Inferior parietal cortex (tissue), 1 donor: ENCODE results near the gene PNRC1.
"Not testable (repeated sequence)": the region's sequence is repeated elsewhere in the genome, so short reads cannot be mapped to it uniquely, and the experiment has no call there.

ENCODE experiments used
- DNase-seq: peaks from one replicate; pipeline ENCODE4 v3.0.0-alpha.2; 2016; ENCODE audit errors: extremely low spot score

Gene PNRC1

DNA sequence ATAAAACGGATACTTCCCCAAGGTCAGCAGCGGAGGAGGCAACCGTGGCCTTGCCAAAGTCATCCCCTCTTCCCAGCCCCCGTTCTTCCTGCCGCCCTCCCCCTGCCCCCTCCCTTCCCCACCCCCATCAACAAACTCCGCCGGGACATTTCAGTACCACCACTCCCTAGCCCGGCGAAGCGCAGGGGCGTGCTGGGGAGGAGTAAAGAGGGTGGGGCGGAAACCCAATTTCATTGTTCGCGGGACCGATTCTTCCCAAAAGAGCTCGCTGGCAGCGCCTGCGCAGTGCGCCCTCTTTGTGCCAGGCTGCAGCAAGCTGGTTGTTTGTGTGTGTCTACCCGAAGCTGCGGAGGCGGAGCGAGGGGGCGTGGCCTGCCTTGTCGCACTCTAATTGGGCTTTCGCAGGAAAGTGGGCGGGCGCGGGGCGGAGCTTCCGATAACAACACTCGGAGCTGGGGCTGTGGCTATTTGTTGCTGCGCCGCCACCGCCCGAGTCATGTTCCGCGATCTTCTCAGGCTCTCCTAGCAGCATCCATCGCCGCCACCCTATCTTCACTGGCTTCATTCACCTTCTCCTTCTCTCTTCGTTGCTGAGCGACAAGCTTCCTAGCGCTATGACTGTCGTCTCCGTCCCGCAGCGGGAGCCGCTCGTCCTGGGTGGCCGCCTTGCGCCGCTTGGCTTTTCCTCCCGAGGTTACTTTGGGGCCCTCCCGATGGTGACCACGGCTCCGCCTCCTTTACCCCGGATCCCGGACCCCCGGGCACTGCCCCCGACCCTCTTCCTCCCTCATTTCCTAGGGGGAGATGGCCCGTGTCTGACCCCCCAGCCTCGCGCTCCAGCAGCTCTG, at the start of gene PNRC1:
PNRC1 (plus strand) TSS at position 471 of the 848 bp plus-strand sequence; CDS start at position 615, 144 bp downstream.
- DNase-seq, result peak; percentile 99

DNA sequence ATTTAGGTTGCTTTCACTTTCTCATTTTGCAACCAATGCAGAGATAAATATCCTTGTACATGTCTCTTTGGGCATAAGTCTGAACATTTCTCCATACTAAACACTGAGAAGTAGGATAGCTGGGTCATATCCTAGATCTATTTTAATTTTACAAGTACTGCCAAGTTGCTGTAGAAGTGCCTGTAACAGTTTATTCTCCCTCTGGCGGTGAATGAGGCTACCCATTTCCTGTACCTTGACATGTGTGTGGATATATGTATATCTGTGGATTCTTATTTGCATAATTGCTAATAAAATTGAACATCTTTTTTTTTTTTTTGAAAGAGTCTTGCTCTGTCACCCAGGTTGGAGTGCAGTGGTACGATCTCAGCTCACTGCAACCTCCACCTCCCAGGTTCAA, 48.0 kb upstream of the PNRC1 start:
- DNase-seq, result peak; percentile 23

DNA sequence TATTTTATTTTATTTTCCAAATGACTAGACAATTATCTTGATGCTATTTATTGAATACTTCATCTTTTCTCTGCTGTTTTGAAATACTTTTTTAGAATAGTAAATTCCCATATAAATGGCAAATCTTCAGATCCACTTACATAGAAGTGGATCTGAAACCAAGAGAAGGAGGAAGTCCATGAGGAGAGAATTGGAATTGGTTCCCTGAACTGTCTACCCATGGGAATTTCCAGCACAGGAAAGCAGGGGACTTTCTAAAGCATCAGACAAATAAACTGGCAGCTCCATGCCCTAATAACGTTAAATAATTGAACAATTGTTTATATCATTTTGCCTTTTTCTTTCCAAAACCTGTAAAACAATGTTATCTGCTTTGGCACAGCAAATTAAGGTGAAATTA, 47.1 kb upstream of the PNRC1 start:
- no peak for DNase-seq

DNA sequence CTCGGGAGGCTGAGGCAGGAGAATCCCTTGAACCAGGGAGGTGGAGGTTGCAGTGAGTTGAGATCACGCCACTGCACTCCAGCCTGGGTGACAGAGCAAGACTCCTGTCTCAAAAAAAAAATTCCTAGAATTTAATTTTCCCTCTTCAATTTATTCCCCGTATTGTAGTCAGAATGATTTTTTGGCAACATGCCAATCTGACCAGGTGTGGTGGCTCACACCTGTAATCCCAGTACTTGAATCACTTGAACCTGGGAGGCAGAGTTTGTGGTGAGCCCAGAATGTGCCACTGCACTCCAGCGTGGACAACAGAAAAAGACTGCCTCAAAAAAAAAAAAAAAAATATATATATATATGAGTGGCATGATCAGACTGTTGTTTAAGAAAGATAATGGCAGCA, 46.4 kb upstream of the PNRC1 start:
- DNase-seq, result not testable (repeated sequence)

DNA sequence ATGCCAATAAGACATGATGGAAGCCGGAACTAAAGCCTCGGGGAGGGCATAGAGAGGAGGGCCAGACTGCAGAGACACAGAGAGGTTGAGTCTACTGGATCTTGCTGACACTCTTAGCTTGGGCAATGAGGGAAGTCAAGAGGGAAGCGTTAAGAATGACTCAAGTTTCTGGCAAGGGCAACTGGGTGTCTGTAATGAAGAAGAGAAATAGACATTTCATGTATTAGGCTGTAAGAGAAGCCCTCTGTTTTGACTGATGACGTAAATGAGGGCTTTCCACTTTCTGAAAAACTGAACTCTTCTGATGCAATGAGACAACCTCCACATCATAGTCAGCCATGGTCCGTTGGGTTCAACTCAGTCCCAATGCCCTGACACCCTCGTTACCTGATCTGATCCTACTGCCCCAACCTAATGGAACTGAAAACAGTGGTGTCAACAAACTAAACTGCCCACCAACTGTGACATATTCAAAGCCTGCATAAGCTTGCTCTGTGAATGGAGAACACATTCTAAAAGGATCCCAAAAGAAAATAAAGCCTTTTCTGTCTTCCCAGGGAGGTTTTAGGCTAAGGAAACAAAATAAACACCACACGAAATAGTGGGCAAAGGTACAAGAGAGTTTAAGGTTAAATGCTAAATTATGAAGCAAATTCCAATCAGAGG, 45.8 kb upstream of the PNRC1 start:
- peak; percentile 14 for DNase-seq

DNA sequence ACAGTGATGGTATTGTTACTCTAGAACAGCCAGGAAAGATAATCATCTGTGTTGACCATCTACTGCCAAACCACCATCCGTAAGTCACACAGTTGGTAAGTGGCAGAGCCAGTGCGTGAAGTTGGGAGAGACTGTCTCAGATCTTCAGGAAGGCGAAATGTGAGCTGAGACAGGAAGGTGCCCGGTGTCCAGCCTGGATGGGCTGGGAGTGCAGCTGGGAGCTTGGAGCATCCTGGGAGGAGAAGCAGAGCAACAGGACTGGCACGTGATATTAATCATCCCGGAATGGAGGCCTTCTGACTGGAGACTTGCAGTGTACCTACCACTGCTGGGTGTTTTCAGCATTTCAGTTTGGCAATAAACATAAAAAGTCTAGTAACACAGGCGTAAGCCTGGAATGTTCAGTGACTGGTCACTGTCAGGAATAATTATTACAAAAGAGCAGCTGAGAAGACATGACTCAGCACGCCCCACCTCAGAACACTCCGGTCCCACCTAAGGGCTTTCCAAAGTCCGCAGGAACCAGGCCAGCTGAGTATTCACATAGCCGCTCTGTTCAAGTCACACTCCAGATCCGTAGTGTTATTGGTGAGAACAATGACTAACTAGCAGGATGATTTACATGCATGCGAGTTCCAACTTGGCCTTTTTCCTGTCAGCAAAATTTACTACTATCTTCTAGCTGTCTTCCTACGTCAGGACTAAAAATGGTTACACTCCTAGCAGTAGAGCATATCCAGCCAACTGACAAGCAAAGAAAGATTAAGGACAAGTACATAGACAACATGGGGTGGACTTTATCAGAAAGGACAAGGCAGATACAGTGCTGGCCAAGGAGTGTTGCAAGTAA, 45.1 kb upstream of the PNRC1 start:
- peak; percentile 70 for DNase-seq

DNA sequence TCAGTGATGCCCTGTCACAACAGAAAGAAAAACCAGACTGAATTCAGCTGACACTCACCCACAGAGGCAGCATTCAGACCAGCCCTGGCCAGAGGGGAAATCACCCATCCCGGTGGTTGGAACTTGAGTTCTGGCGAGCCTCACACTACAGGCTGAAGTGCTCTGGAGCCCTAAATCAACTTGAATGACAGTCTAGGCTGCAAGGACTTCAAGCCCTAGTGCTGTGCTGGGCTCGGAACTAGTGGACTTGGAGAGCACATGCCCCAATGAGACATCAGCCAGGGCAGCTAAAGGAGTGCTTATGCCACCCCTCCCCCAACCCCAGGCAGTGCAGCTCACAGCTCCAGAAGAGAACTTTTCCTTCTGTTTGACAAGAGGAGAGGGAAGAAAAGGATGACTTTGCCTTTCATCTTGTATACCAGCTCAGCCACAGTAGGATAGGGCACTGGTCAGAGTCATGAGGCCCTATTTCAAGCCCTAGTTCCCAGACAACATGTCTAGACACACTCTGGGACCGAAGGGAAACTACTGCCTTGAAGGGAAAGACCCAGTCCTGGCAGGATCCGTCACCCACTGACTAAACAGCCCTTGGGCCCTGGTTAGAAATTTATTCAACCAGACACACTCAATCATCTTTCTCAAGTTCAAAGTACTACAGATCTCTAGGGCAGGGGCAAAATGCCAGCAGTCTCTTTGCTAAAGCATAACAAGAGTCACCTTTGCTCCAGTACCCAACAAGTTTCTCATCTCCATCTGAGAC, 43.2 kb upstream of the PNRC1 start:
- no peak for DNase-seq

DNA sequence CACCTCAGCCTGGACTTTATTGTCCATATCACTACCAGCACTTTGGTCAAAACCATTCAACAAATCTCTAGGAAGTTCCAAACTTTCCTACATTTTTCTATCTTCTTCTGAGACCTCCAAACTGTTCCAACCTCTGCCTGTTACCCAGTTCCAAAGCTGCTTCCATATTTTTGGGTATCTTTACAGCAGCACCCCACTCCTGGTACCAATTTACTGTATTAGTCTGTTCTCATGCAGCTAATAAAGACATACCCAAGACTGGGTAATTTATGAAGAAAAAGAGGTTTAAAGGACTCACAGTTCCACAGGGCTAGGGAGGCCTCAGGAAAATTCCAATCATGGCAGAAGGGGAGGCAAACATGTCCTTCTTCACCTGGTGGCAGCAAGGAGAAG, 42.7 kb upstream of the PNRC1 start:
- DNase-seq, result not testable (repeated sequence)

DNA sequence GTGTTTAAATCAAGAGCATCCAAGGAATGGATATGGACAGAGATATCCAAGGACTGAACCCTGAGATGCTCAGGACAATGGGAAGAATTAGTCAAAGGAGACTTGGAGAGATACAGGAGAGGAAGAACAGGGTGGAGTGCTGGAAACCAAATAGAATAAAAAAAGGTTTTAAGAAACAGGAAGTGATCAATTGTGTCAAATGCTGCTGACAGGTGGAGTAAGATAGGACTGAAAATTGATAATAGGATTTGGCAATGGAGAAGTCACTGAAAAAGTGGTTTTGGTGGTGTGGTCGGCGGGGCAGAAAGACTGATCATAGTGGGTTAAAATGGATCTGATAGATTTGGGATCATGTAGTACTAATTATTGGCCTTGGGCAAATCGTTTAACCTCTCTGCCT, 37.9 kb upstream of the PNRC1 start:
- no peak for DNase-seq

DNA sequence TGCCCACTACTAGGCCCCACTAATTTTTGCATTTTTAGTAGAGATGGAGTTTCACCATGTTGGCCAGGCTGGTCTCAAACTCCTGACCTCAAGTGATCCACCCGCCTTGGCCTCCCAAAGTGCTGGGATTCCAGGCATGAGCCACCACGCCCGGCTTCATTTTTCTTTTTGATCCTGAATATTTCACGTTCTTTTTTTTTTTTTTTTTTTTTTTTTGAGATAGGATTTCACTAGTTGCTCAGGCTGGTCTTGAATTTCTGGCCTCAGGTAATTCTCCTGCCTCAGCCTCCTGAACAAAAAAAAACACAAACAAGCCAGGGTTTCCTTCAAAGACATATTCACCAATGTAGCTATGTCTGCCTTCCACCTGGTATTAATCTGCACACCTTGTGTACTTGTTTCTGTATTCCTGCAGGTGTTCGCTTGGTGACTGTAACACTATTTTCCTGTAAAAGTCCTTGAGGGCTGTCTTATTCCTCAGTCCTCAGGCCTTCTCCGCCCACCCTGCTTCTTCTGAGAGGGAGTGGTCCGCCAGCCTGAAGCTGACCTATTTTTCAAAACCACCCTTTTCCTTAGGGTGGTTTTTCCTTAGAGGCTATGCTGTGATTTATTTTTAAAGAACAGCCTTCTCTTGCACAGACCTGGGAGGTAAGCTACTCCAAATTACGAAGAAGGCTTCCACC, 36.1 kb upstream of the PNRC1 start:
- DNase-seq, result no peak

DNA sequence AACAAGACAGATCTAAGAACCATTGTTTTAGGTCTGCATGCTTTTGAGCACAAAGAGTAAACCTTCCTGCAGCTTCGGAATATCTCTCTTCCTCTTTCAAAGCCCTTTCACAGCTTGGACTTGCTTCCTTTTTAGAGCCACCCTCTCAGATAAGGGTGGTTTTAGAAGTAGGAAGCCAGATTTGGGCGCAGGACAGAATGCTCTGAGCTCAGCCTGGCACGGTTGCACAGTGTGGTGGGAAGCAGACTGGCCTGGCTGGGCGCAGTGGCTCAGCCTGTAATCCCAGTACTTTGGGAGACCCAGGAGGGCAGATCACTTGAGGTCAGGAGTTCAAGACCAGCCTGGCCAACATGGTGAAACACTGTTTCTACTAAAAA, 35.6 kb upstream of the PNRC1 start:
- DNase-seq, result no peak

DNA sequence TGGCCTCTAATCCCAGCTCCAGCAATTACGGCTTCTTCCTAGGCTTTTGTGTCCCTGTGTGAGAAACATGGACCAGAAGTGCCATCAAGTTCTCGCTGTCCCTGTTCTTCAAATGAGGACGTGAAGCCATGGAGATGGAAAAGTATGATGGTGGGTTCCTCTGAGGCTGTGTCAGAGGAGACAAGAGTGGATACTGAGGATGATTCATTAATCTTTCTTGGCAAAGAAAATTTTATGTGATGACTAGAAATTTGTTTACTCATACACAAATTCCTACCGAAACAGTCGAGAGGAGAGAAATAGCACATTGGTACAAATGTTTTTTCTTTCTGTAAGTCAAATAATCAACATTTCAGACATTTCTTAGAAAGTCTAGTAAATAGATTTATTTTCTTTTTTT, 35.0 kb upstream of the PNRC1 start:
- no peak for DNase-seq

DNA sequence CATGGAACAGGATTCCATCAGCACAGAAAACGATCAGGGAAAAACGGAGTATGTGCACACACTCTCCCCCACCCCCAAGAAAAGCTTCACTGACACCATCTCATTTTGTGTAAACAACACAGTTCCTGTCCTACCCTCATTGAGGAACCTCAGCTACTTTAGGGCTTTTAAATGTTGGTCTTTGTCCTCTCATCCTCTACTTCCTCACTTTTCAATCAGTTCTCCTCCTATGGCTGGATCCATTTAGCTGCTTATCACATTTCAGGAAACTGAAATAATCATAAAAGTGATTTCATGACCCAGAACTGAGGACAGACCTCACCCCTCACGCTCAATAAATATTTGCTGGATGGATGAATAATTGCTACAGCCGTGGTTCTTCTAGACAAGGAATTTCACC, 33.1 kb upstream of the PNRC1 start:
- no peak for DNase-seq

DNA sequence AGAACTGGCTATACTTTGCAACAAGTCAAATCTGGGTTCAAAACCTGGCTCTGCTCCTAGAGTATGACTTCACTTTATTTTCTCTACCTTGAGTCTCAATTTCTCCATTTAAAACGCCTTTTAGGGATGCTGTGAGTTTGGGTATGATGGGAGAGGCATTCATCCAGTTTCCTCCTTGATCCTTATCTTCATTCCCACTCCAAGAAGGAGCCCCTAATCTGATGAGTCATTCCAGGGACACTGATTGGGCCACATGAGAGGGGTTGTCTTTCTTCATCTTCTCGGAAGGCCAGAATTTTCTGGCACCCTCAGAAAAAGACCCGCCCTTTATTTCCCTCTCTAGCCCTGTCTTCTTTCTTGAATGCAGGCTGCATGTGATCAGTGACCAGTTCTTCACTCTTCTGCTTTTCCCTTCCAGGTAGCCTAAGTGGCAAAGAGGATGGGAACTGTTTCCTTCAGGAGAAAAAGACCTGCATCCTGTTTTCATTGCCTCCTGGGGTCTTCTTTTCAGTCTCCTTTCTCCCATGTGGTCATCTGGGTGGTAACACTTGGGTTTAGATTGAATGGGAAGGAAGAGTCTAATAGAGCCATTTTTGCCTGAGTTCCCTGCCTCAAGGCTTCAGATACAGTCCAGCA, 32.1 kb upstream of the PNRC1 start:
- no peak for DNase-seq

DNA sequence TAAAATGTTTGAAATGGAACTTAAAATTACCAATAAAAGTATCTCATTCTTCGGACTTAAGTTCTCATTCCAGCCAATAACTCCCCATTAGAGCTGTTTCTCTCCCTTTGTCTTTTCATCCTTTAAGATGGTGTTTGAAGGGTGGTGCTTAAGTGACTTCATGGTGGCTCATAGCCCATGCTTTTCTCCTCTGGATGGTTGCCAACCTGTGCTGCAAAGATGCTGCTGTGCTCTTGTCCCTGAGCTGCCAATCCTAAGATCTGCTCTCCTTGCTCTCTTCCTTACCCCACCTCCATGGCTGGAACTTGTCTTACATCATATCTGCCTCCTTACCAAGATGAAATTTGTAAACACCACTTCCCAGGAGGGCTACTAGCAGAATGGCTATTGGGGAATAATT, 31.6 kb upstream of the PNRC1 start:
- no peak for DNase-seq

DNA sequence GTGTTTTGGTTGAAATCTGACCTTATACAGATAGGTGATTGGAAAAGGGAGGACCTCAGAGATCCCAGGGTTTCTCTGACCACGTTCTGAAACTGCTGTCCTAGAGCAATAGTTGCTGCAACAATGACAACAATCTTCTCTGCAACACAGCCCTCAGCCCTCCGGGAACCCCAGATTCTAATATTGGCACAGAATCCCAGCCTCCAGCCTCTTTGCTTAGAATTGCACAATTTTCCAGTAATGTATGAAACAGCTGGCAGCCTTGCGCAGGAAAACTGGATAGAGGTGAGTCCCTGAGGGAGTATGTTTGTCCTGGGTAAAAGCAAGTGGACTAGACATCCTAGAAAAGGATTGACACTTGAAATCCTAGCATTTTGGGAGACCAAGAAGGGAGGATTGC, 30.4 kb upstream of the PNRC1 start:
- no peak for DNase-seq

DNA sequence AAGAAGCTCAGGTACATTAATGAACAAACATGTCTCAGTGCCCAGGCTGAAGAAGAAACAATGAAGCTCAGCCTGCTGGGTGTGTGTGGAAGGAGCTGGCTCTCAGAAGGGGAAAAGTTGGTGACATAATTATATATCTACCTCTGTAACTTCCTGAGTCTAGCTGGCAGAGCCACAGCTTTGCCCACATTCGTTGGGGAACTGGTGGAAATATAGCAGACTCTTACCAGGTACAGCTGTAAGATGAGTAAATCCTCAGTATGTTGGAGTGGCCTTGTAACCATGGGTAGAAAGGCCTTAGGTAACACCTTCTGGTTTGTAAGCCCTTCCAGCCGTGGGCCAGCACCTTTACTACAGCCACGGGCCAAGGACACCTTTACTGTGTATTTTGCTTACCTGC, 29.9 kb upstream of the PNRC1 start:
- no peak for DNase-seq

DNA sequence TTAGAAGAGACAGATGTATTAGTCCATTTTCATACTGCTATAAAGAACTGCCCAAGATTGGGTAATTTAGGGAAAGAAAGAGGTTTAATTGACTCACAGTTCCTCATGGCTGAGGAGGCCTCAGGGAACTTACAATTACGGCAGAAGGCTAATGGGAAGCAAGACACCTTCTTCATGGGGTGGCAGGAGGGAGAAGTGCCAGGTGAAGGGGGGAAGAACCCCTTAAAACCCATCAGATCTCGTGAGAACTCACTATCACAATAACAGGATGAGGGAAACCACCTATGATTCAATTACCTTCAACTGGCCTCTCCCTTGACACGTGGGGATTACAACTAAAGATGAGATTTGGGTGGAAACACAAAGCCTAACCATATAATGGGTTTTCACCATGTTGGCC, 28.9 kb upstream of the PNRC1 start:
- DNase-seq, result no peak

DNA sequence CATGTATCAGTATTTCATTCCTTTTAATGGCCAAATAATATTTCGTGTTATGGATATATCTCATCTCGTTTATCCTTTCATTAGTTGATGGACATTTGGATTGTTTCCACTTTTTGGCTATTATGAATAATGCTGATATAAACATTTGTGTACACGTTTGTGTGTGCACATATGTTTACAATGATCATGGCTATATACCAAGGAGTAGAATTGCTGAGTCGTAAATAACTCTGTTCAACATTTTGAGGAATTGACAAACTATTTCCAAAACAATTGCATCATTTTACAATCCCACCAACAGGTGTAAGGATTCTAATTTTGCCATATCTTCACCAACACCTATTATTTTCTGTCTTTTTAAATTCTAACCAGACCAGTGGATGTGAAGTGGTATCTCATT, 26.3 kb upstream of the PNRC1 start:
- DNase-seq, result no peak

DNA sequence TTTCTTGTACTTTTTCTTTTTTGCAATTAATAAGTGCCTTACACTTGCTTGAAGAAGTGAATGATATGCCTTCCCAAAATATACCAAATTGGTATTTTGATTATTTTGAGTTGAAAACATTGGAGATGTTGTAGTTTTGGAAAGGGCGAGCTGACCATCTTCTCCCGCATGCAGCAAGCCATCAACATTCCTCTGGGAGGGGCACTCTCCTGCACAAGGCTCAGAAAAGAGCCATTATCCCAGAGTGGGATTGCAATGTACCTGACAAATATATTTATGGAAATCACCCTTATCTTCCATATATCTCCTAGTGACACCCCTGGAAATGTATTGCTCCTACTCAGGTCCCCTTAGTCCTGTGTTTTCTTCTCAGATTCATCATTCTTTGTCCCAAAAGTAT, 22.8 kb upstream of the PNRC1 start:
- DNase-seq, result no peak

DNA sequence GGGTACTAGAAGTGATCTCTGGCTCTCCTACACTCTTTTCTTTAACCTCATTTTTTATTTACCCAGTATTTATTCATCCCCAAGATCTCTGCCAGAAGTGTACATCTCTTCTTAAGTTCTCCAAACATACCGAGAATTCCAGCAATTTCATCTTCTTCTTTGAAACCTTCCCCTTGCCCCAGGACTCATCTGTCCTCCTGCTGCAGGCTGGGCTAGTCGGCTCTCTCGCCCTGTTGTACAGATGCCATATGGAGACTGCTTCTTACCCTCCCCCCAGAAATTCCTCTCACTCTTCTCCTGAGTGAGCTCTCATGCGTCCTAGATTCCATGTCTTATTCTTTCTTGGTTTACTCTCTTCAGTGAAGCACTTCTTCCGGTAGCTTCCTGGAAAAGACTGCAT, 21.9 kb upstream of the PNRC1 start:
- no peak for DNase-seq
